Naive B cell (primary cell): ENCODE measurements around the gene YIPF1. TPM values are rescaled to one million over a fixed set of nuclear protein-coding genes. Genes with fewer than 3 reads are reported as not detected.

Source experiments
- ATAC-seq, 2 donors: fragments of 150-1000 bp; cut with Tn5 transposase; 2 replicates each; pipeline ENCODE4 v1.10.0; 2021; ENCODE audit warnings: low read depth in 2 of 2, mild to moderate bottlenecking in 2 of 2, moderate library complexity in 2 of 2
- DNase-seq: peaks from one replicate; pipeline ENCODE4 v3.0.0; 2022
- H3K27ac Mint-ChIP-seq, 6 donors: one replicate each; pipeline ENCODE4 v1.8.0; 2020 to 2022; ENCODE audit warnings: mild to moderate bottlenecking in 6 of 6, mixed read lengths in 6 of 6, moderate library complexity in 5 of 6, inconsistent platforms in 2 of 6
- H3K27me3 Mint-ChIP-seq, 3 donors: one replicate each; pipeline ENCODE4 v1.8.0; 2021 to 2022; ENCODE audit warnings: mixed read lengths in 3 of 3, mild to moderate bottlenecking in 1 of 3
- H3K36me3 Mint-ChIP-seq, 2 donors: one replicate each; pipeline ENCODE4 v1.8.0; 2020 to 2022; ENCODE audit warnings: mixed read lengths in 2 of 2, inconsistent platforms in 1 of 2, mild to moderate bottlenecking in 1 of 2
- H3K4me1 Mint-ChIP-seq, 3 donors: one replicate each; pipeline ENCODE4 v1.8.0; 2020 to 2022; ENCODE audit warnings: mixed read lengths in 3 of 3, inconsistent platforms in 1 of 3, mild to moderate bottlenecking in 1 of 3, moderate library complexity in 1 of 3
- H3K4me3 Mint-ChIP-seq, 8 donors: one replicate each; pipeline ENCODE4 v1.8.0; 2020 to 2022; ENCODE audit warnings: mild to moderate bottlenecking in 8 of 8, mixed read lengths in 8 of 8, moderate library complexity in 8 of 8, inconsistent platforms in 2 of 8
- H3K9me3 Mint-ChIP-seq, 7 donors: one replicate each; pipeline ENCODE4 v1.8.0; 2020 to 2022; ENCODE audit warnings: mixed read lengths in 7 of 7, mild to moderate bottlenecking in 5 of 7, inconsistent platforms in 2 of 7, moderate library complexity in 1 of 7
- polyA plus RNA-seq, 6 donors: library from polyadenylated mRNA; unstranded; fragments of 300-500 nt; fragmentation: Illumina TruSeq; gene quantifications; one replicate each; pipeline ENCODE4 v1.2.3, GENCODE V29; 2021; ENCODE audit warnings: low read depth in 6 of 6

YIPF1 gene
- polyA plus RNA-seq = 10 to 100 TPM; 20.7 to 41.1 (median 24.3) TPM

GRCh38 chr1:53889304-53890298 lies at the start of gene YIPF1:
Gene YIPF1, minus strand, starts transcription at chr1:53889797. Its CDS starts 860 bp downstream, at chr1:53888937.
- Mint-ChIP-seq H3K9me3 (no peaks in the 10 kb centered on the region), H3K36me3 (peaks cover 0 to 4% of the 10 kb centered on the region in 2 donors), H3K27ac (peak within 1 kb of the TSS; percentile 77 to 96 (median 92)), H3K4me1 (peaks cover 33 to 64% (median 46%) of the 10 kb centered on the region in 3 donors), H3K4me3 (peak within 1 kb of the TSS; percentile 91 to 99 (median 97)), H3K27me3 (no peaks in the 10 kb centered on the region)
- ATAC-seq (peak; percentile 96), DNase-seq (peak; percentile 77)

GRCh38 chr1:53938136-53938830 lies 48.7 kb upstream of the YIPF1 start:
- ATAC-seq (no peak), DNase-seq (no peak)
- Mint-ChIP-seq H3K27me3 (no peaks in the 10 kb centered on the region), H3K4me1 (peaks cover 7 to 14% (median 7%) of the 10 kb centered on the region in 3 donors), H3K4me3 (no peak overlapping the region), H3K36me3 (peaks cover 12 to 14% of the 10 kb centered on the region in 2 donors), H3K27ac (no peak overlapping the region), H3K9me3 (peaks cover 0 to 4% (median 0%) of the 10 kb centered on the region in 7 donors)

DNA sequence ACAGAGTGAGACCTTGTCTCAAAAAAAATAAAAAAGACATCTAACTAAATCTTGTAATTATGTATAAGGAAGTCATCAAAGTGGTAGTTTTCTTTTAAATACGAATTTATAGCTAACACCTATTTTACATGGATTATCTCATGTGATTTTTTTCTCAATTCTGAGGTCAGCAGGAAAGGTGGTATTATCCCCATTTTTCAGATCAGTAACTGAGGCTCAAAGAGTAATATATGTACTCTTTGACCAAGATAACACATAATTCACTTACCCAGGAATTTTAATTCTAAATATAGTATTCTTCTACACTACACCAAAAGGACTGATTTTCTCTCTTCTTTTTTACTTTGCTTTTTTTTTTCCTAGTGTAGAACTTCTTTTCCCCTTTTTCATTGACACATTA lies 46.8 kb upstream of the YIPF1 start:
- Mint-ChIP-seq H3K4me1 (peaks cover 3 to 5% (median 4%) of the 10 kb centered on the region in 3 donors), H3K4me3 (no peak overlapping the region), H3K9me3 (peaks cover 0 to 4% (median 0%) of the 10 kb centered on the region in 7 donors), H3K27me3 (no peaks in the 10 kb centered on the region), H3K36me3 (peaks cover 12 to 17% of the 10 kb centered on the region in 2 donors), H3K27ac (no peak overlapping the region)
- no peak for DNase-seq
- no peak for ATAC-seq

DNA sequence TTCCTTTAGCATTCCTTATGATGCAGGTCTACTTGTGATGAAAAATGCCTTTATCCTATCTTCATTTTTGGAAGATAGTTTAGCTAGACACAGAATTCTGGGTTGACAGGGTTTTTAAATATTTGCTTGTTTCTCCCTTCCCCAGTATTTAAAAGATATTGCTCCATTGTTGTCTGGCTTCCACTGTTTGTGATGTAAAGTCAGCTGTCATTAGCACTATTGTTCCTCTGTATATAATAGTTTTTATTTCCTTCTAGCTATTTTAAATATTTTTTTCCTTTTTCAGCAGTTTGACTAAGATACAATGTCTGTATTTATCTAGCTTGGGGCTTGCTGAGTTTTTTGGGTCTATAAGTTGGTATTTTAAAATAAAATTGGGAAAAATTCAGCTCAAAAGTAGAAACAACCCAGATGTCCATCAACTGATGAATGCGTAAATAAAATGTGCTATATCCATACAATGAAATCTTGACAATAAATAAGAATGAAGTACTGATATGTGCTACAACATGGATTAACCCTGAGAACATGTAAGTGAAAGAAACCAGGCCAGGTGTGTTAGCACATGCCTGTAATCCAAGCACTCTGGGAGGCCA lies 44.7 kb upstream of the YIPF1 start:
- no peak overlapping the region for H3K27ac Mint-ChIP-seq
- no peak overlapping the region for H3K4me3 Mint-ChIP-seq
- no peaks in the 10 kb centered on the region for H3K4me1 Mint-ChIP-seq
- ATAC-seq (no peak), DNase-seq (no peak)
- peaks cover 0 to 4% (median 0%) of the 10 kb centered on the region in 7 donors for H3K9me3 Mint-ChIP-seq
- H3K27me3 Mint-ChIP-seq = no peaks in the 10 kb centered on the region
- H3K36me3 Mint-ChIP-seq = peaks cover 12 to 25% of the 10 kb centered on the region in 2 donors

DNA sequence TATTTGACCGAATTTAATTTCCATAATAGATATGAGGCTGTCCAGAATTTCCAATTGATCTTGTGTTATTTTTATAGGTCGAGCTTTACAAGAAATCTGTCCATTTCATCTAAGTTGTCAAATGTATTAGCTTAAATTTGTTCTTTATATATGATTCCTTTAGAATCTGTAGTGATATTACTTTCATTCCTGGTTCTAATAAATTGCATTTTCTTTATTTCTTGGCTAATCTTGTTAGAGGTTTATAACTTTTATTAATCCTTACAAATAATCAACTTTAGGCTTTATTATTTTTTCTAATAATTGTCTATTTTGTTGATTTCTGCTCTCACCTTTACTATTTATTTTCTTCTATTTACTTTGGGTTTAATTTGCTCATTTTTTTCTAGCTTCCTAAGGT lies 41.9 kb upstream of the YIPF1 start:
- no peak overlapping the region for H3K4me3 Mint-ChIP-seq
- H3K27me3 Mint-ChIP-seq = no peaks in the 10 kb centered on the region
- H3K4me1 Mint-ChIP-seq = no peaks in the 10 kb centered on the region
- no peak for DNase-seq
- peaks cover 34 to 36% of the 10 kb centered on the region in 2 donors for H3K36me3 Mint-ChIP-seq
- no peak for ATAC-seq
- no peak overlapping the region for H3K27ac Mint-ChIP-seq
- peaks cover 0 to 4% (median 0%) of the 10 kb centered on the region in 7 donors for H3K9me3 Mint-ChIP-seq

- no peak for ATAC-seq
- no peaks in the 10 kb centered on the region for H3K27me3 Mint-ChIP-seq
- no peaks in the 10 kb centered on the region for H3K4me1 Mint-ChIP-seq
- H3K27ac Mint-ChIP-seq = peak overlapping the region in 1 of 6 donors; percentile 30
- peaks cover 0 to 4% (median 0%) of the 10 kb centered on the region in 7 donors for H3K9me3 Mint-ChIP-seq
- peaks cover 34 to 38% of the 10 kb centered on the region in 2 donors for H3K36me3 Mint-ChIP-seq
- H3K4me3 Mint-ChIP-seq = no peak overlapping the region
- DNase-seq = no peak
Measured at GRCh38 chr1:53930932-53931331, 41.3 kb upstream of the YIPF1 start.

GRCh38 chr1:53929246-53929960 lies 39.8 kb upstream of the YIPF1 start:
- DNase-seq (no peak), ATAC-seq (no peak)
- no peaks in the 10 kb centered on the region for H3K4me1 Mint-ChIP-seq
- peaks cover 28% of the 10 kb centered on the region in 2 donors for H3K36me3 Mint-ChIP-seq
- no peaks in the 10 kb centered on the region for H3K27me3 Mint-ChIP-seq
- peaks cover 0 to 3% (median 0%) of the 10 kb centered on the region in 7 donors for H3K9me3 Mint-ChIP-seq
- peak overlapping the region in 1 of 6 donors; percentile 62 for H3K27ac Mint-ChIP-seq
- H3K4me3 Mint-ChIP-seq = no peak overlapping the region

DNA sequence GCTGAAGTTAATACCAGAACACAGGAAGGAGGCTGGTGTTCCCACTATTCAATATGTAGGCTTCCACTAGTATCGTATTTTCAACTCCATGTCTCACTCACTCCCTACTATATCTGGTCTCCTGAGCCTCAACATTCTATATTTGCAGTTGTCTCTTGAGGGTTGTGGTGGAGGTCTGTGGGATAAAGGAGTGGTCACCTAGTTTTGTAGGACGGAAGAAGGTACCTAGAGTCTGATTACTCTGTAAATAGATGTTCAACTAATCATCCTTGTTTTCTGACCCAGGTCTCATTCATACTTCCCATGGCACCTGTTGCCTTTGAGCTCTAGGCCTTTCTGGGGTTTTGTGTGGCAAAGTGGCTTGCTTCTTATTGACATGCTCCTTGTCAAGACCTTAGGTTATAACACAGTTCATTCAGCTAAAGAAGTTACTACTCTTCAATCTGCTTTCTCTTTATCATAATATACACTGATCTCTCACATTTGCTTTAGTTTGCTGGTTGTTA lies 37.8 kb upstream of the YIPF1 start:
- Mint-ChIP-seq H3K9me3 (no peaks in the 10 kb centered on the region), H3K4me1 (no peaks in the 10 kb centered on the region), H3K27me3 (no peaks in the 10 kb centered on the region), H3K4me3 (no peak overlapping the region), H3K36me3 (peaks cover 17 to 26% of the 10 kb centered on the region in 2 donors), H3K27ac (no peak overlapping the region)
- ATAC-seq (no peak), DNase-seq (no peak)

DNA sequence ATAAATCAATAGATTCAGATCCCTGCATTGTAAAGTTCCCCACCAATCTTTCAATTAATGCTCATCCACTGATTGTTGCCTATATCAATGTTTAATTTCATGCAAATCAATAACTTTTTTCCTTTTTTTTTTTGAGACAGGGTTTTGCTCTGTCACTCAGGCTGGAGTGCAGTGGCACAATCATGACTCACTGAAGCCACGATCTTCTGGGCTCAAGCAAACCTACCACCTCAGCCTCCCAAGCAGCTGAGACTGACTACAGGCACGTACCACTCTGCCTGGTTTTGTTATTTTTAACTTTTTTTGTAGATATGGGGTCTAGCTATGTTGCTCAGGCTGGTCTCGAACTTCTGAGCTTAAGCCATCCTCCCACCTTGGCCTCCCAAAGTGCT lies 30.1 kb upstream of the YIPF1 start:
- H3K27me3 Mint-ChIP-seq = no peaks in the 10 kb centered on the region
- no peaks in the 10 kb centered on the region for H3K4me1 Mint-ChIP-seq
- H3K27ac Mint-ChIP-seq = no peak overlapping the region
- no peak overlapping the region for H3K4me3 Mint-ChIP-seq
- H3K36me3 Mint-ChIP-seq = peaks cover 0 to 9% of the 10 kb centered on the region in 2 donors
- ATAC-seq (no peak), DNase-seq (no peak)
- H3K9me3 Mint-ChIP-seq = no peaks in the 10 kb centered on the region

DNA sequence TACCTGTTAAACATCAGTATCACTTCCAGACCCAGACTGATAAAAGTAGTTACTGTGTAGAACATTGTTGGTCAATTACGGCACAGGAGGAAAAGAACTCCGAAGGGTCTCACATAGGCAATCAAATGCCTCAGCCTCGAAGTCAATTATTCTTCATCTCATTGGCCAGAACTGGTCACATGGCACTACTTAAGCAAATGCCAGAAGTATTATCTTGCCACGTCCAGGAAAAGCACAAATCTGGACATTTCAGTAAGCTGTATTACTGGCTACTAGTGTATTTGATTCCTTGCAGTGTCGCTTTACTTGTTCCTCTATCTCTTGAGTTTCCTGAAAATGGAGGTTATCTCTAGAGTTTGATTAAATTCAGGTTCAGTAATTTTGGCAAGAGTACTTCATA lies 28.7 kb upstream of the YIPF1 start:
- Mint-ChIP-seq H3K27ac (no peak overlapping the region), H3K36me3 (peaks cover 0 to 9% of the 10 kb centered on the region in 2 donors)

GRCh38 chr1:53913352-53914033 lies 23.9 kb upstream of the YIPF1 start:
- Mint-ChIP-seq H3K4me3 (no peak overlapping the region), H3K4me1 (peaks cover 0 to 3% (median 0%) of the 10 kb centered on the region in 3 donors), H3K27me3 (no peaks in the 10 kb centered on the region), H3K27ac (no peak overlapping the region), H3K36me3 (no peaks in the 10 kb centered on the region), H3K9me3 (no peaks in the 10 kb centered on the region)
- DNase-seq (no peak), ATAC-seq (no peak)

More for the DNA sequence above, 28.7 kb upstream of the YIPF1 start:
- ATAC-seq (no peak), DNase-seq (no peak)
- Mint-ChIP-seq H3K27me3 (no peaks in the 10 kb centered on the region), H3K4me1 (peaks cover 0 to 3% (median 0%) of the 10 kb centered on the region in 3 donors), H3K4me3 (no peak overlapping the region), H3K9me3 (no peaks in the 10 kb centered on the region)

- peaks cover 0 to 3% (median 0%) of the 10 kb centered on the region in 3 donors for H3K4me1 Mint-ChIP-seq
- DNase-seq (no peak), ATAC-seq (no peak)
- H3K9me3 Mint-ChIP-seq = no peaks in the 10 kb centered on the region
- H3K27ac Mint-ChIP-seq = no peak overlapping the region
- H3K27me3 Mint-ChIP-seq = no peaks in the 10 kb centered on the region
- H3K4me3 Mint-ChIP-seq = no peak overlapping the region
- H3K36me3 Mint-ChIP-seq = no peaks in the 10 kb centered on the region
Measured at GRCh38 chr1:53911442-53911841, 21.8 kb upstream of the YIPF1 start.
